ENCODE results near the gene NEFH. TPM values are rescaled to one million over a fixed set of nuclear protein-coding genes. Genes with fewer than 3 reads are reported as not detected.

NEFH gene
- total RNA-seq, 4 donors from 2014 or later: 0.30 to 1.0 (median 0.78) TPM; not detected in 1

DNA sequence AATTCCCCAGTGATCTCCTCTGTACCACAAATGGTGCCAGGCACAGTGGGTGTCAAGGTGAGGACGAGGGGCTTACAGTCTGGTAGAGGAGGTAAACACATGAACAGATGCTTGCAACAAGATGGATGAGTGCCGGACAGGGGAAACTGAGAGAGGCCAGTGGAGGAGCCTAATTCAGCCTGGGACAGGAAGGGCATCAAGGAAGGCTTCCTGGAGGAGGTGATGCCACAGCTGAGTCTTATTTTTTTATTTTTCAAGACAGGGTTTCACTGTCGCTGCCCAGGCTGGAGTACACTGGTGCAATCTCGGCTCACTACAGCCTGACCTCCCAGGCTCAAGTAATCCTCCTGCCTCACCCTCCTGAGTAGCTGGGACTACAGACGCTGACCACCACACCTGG lies 18.8 kb upstream of the NEFH start:
- H3K4me1 ChIP-seq: no peaks in the 10 kb centered on the region
- H3K9me3 ChIP-seq: no peaks in the 10 kb centered on the region
- TF ChIP-seq EP300 (IDR thresholded peaks at IDR 0.05) (no peak), POLR2A (IDR thresholded peaks at IDR 0.05) (no peak)
- TF ChIP-seq, protein P1, sequence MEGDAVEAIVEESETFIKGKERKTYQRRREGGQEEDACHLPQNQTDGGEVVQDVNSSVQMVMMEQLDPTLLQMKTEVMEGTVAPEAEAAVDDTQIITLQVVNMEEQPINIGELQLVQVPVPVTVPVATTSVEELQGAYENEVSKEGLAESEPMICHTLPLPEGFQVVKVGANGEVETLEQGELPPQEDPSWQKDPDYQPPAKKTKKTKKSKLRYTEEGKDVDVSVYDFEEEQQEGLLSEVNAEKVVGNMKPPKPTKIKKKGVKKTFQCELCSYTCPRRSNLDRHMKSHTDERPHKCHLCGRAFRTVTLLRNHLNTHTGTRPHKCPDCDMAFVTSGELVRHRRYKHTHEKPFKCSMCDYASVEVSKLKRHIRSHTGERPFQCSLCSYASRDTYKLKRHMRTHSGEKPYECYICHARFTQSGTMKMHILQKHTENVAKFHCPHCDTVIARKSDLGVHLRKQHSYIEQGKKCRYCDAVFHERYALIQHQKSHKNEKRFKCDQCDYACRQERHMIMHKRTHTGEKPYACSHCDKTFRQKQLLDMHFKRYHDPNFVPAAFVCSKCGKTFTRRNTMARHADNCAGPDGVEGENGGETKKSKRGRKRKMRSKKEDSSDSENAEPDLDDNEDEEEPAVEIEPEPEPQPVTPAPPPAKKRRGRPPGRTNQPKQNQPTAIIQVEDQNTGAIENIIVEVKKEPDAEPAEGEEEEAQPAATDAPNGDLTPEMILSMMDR (IDR thresholded peaks at IDR 0.05): no peak
- 95 to 96% methylated on average over 5 of the region's 5 CpGs for WGBS, 2 donors
- no peak for DNase-seq (ENCODE audit: low spot score in 2 of 2)
- no peaks in the 10 kb centered on the region for H3K27me3 ChIP-seq
- H3K36me3 ChIP-seq: no peaks in the 10 kb centered on the region
- no peak overlapping the region for H3K27ac ChIP-seq
- H3K4me3 ChIP-seq: no peak overlapping the region

DNA sequence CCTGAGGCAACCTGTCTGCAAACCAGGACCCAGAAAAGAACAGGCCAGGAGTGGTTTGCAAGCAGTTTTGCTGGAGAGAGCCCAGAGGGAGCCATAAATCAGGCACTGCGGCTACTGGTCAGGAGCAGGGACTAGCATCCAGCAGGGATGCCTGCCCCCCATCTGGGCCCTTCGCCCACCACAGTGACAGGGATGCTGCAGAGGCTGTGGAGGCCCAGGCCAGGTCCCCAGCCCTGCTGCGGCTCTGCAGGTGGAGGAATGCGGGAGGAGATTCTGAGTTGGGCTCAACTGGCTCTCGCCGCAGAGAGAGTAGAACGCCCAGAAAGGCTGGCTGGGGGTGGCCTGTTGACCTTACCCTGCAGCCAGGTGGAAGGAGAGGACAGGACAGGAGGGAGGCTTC lies 16.4 kb upstream of the NEFH start:
- H3K9me3 ChIP-seq: no peaks in the 10 kb centered on the region
- H3K4me3 ChIP-seq: no peak overlapping the region
- H3K4me1 ChIP-seq: no peaks in the 10 kb centered on the region
- H3K27ac ChIP-seq: no peak overlapping the region
- WGBS, 2 donors: 74 to 86% methylated on average over 5 to 7 of the region's 7 CpGs
- no peaks in the 10 kb centered on the region for H3K36me3 ChIP-seq
- peaks cover 0 to 1% of the 10 kb centered on the region in 2 donors for H3K27me3 ChIP-seq
- TF ChIP-seq EP300 (IDR thresholded peaks at IDR 0.05): no peak
- TF ChIP-seq, protein P1 (IDR thresholded peaks at IDR 0.05): no peak
- TF ChIP-seq POLR2A (IDR thresholded peaks at IDR 0.05): no peak
- no peak for DNase-seq (ENCODE audit: low spot score in 2 of 2)

DNA sequence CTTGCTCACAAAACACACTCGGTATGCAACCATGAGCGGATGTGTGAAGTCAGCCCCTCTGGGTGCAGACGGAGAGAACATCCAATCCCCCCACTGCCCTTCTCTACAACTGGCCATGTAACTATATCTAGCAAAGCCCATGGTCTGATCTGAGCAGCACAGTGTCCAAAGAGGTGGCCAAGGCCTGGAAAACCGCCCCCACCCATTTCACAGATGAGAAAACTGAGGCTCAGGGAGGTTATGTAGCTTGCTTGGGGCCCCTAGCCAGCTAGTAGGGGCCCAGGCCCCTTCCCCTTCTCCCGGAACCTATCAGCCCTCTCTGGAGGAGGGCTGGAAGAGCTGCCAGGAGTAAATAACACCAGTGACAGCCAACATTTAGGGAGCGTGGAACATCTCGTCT lies 15.4 kb upstream of the NEFH start:
- no peak for TF ChIP-seq EP300 (IDR thresholded peaks at IDR 0.05)
- TF ChIP-seq, protein P1 (IDR thresholded peaks at IDR 0.05): no peak
- TF ChIP-seq POLR2A (IDR thresholded peaks at IDR 0.05): no peak
- no peaks in the 10 kb centered on the region for H3K4me1 ChIP-seq
- DNase-seq (ENCODE audit: low spot score in 2 of 2): no peak
- H3K36me3 ChIP-seq: no peaks in the 10 kb centered on the region
- 74 to 78% methylated on average over 4 to 7 of the region's 7 CpGs for WGBS, 2 donors
- H3K27me3 ChIP-seq: peaks cover 0 to 10% of the 10 kb centered on the region in 2 donors
- no peak overlapping the region for H3K4me3 ChIP-seq
- no peak overlapping the region for H3K27ac ChIP-seq
- no peaks in the 10 kb centered on the region for H3K9me3 ChIP-seq

DNA sequence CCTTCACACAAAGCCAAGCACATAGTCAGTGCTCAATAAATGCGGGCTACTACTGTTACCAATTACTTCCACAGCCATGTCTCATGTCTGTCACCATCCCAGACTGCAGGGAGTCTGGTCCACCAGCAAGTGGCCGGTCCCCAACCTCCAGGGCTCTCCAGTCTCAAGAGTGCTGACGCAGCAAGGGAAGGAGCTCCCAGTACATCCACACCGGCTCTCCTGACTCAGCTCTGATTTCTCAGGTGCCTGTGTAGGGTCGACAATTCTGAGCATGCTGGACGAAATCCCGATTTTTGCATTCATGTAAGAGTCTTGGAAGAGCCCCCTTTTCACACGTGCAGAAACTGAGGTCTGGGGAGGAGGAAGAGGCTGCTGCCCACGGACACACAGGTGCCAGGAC lies 10.3 kb upstream of the NEFH start:
- no peak overlapping the region for H3K27ac ChIP-seq
- H3K4me3 ChIP-seq: no peak overlapping the region
- no peaks in the 10 kb centered on the region for H3K36me3 ChIP-seq
- peaks cover 0 to 5% (median 0%) of the 10 kb centered on the region in 4 donors for H3K4me1 ChIP-seq
- no peak for TF ChIP-seq POLR2A (IDR thresholded peaks at IDR 0.05)
- no peak for TF ChIP-seq EP300 (IDR thresholded peaks at IDR 0.05)
- TF ChIP-seq, protein P1 (IDR thresholded peaks at IDR 0.05): no peak
- H3K27me3 ChIP-seq: peaks cover 0 to 53% of the 10 kb centered on the region in 2 donors
- H3K9me3 ChIP-seq: no peaks in the 10 kb centered on the region
- WGBS, 2 donors: 55 to 62% methylated on average over 9 of the region's 9 CpGs
- no peak for DNase-seq (ENCODE audit: low spot score in 2 of 2)

DNA sequence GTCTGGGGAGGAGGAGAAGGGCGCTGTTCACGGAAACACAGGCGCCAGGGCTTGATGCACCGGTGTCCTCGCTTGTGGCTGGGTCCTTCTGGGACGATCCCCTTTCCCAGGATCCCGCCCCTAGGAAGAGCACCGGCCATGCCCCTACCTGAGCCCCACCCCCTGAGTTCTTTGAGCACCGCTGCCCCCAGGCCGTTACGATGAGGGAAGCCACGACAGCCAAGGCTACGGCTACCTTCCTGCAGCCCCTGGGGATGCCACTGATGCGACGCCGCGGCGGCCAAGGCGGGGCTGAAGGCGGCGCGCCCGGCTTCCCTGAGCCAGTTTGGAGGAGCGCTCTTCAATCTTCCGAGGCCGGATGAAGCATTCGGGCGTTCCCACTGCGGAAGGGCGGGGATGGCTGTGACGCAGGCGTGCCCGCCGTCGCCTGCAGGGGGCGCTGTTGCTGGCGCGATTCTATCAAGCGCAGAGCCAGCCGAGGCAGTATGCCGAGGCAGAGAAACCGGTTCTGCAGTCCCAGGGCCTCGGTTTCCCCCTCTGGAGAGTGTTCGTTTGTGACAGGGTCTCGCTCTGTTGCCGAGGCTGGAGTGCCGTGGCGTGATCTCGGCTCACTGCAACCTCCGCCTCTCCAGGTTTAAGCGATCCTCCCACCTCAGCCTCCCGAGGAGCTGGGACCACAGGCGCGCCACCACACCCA lies 9.7 kb upstream of the NEFH start:
- H3K36me3 ChIP-seq: no peaks in the 10 kb centered on the region
- peak overlapping the region in 2 of 4 donors; percentile 8 to 11 for H3K4me3 ChIP-seq
- H3K4me1 ChIP-seq: peaks cover 0 to 5% (median 0%) of the 10 kb centered on the region in 4 donors
- no peak overlapping the region for H3K27ac ChIP-seq
- no peak for DNase-seq (ENCODE audit: low spot score in 2 of 2)
- peaks cover 0 to 58% of the 10 kb centered on the region in 2 donors for H3K27me3 ChIP-seq
- H3K9me3 ChIP-seq: no peaks in the 10 kb centered on the region
- TF ChIP-seq, protein P1 (IDR thresholded peaks at IDR 0.05): peak; percentile 13 to 59 (median 47)
- TF ChIP-seq POLR2A (IDR thresholded peaks at IDR 0.05) (no peak), EP300 (IDR thresholded peaks at IDR 0.05) (no peak)
- 26 to 32% methylated on average over 32 to 34 of the region's 54 CpGs for WGBS, 2 donors
